Activated naive CD4-positive, alpha-beta T cell treated with anti-CD3 and anti-CD28 coated beads, Interleukin-2, amount 10 ng/mL, durations not matched to agents 7 days and 5 days (primary cell): ENCODE results near the gene SLAMF9.
A peak's percentile ranks its signal among the peaks of the same experiment; 100 is the strongest.

Source experiments
- CTCF ChIA-PET: fragments of 350-600 bp; sonication (Branson Sonifier 250); formaldehyde crosslinking; loops from one replicate; lab custom pipeline; 2021; ENCODE audit warnings: antibody characterized with exemption; lab: Charles Lee
- DNase-seq: peaks from one replicate; pipeline ENCODE4 v3.0.0-alpha.2; 2020
- H3K27ac Mint-ChIP-seq: one replicate; pipeline ENCODE4 v1.8.0; 2021; ENCODE audit warnings: mild to moderate bottlenecking, moderate library complexity, mixed read lengths
- H3K27me3 Mint-ChIP-seq: one replicate; pipeline ENCODE4 v1.8.0; 2021; ENCODE audit warnings: mild to moderate bottlenecking, mixed read lengths
- H3K36me3 Mint-ChIP-seq: one replicate; pipeline ENCODE4 v1.8.0; 2021; ENCODE audit warnings: mixed read lengths
- H3K4me1 Mint-ChIP-seq: one replicate; pipeline ENCODE4 v1.8.0; 2021; ENCODE audit warnings: mixed read lengths
- H3K4me3 Mint-ChIP-seq: one replicate; pipeline ENCODE4 v1.8.0; 2021; ENCODE audit warnings: mild to moderate bottlenecking, moderate library complexity, mixed read lengths
- H3K9me3 Mint-ChIP-seq: one replicate; pipeline ENCODE4 v1.8.0; 2021; ENCODE audit warnings: mixed read lengths

Gene SLAMF9

DNA sequence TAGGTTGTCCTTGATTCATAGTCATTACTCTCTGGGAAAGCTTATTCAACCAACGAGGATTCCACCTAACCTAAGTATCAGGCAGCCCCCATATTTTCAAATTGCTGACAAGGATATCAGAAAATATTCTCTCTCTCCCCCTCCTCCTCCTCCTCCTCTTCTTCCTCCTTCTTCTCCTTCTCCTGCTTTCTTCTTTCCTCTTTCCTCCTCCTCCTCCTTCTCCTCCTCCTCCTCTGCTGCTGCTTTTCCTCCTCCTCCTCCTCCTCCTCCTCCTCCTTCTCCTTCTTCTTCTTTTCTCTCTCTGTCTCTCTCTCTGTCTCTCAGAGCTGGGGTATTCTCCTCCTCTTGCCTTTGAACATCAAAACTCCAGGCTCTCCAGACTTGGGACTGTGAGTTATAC is 6.1 kb downstream of the SLAMF9 start:
- Mint-ChIP-seq H3K9me3 (no peaks in the 10 kb centered on the region), H3K4me1 (peaks cover 11% of the 10 kb centered on the region), H3K27me3 (peaks cover 80% of the 10 kb centered on the region), H3K27ac (no peak overlapping the region), H3K36me3 (no peaks in the 10 kb centered on the region), H3K4me3 (no peak overlapping the region)
- no peak for DNase-seq
- CTCF ChIA-PET, result interaction anchor here (3.1 kb wide), 1 partner anchor 59 kb away, joined by 19 read pairs; no protein-coding TSS in a partner anchor

GRCh38 chr1:159946242-159947187 is 7.5 kb downstream of the SLAMF9 start:
- Mint-ChIP-seq H3K36me3 (no peaks in the 10 kb centered on the region), H3K9me3 (no peaks in the 10 kb centered on the region), H3K4me3 (no peak overlapping the region), H3K27me3 (peaks cover 87% of the 10 kb centered on the region), H3K27ac (no peak overlapping the region), H3K4me1 (peaks cover 11% of the 10 kb centered on the region)
- CTCF ChIA-PET, result interaction anchor here (0.7 to 3.1 kb wide), 6 partner anchors 45 to 149 kb away, joined by 3 to 19 read pairs (median 4); no protein-coding TSS in a partner anchor
- no peak for DNase-seq

DNA sequence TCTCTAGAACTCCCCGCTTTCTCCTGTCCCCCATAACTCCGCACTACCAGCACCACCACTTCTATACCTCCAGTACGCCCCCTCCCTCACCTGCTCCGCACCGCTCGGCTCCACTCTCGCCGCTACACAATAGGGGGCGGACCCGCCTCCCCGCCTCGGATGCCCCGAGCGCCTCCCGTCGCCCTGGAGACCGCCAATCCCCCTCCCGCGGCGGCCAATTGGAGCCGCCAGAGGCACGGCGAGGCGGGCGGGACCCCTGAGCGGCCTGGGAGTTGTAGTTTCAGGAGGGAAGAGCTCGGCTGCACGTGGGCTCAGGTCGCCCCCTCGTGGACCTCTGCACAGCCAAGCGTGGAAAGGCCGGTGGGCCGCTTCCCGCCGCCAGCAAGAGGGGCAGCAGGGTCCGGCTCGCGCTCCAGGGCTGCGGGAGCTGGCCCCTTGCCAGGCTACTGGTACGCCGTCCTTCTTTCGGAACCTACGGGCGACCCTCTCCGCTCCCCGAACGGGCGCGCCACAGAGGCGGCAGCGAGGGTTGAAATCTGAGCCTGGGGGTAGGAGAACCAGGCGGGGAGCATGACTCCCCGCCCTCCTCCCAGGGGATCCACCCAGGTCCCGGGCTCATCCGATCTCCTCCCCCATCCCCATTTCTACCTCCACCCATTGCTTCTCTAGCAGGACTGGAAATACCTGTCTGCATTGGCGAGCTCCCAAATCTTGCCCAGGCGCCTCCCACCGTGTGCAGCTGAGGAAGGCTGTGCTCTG is 8.4 kb downstream of the SLAMF9 start, which contains the start of gene IGSF9:
Gene IGSF9 (minus strand): TSS at position 131 of the 759 bp plus-strand sequence. CDS start 2,159 bp downstream, outside the sequence.
- Mint-ChIP-seq H3K9me3 (no peaks in the 10 kb centered on the region), H3K36me3 (no peaks in the 10 kb centered on the region), H3K4me3 (peak within 1 kb of the TSS; percentile 16), H3K27me3 (peaks cover 87% of the 10 kb centered on the region), H3K27ac (peak within 1 kb of the TSS; percentile 42), H3K4me1 (peaks cover 11% of the 10 kb centered on the region)
- CTCF ChIA-PET, result interaction anchor here (0.7 to 3.1 kb wide), 6 partner anchors 9 to 146 kb away, joined by 3 to 19 read pairs (median 4); no protein-coding TSS in a partner anchor
- peak; percentile 76 for DNase-seq

DNA sequence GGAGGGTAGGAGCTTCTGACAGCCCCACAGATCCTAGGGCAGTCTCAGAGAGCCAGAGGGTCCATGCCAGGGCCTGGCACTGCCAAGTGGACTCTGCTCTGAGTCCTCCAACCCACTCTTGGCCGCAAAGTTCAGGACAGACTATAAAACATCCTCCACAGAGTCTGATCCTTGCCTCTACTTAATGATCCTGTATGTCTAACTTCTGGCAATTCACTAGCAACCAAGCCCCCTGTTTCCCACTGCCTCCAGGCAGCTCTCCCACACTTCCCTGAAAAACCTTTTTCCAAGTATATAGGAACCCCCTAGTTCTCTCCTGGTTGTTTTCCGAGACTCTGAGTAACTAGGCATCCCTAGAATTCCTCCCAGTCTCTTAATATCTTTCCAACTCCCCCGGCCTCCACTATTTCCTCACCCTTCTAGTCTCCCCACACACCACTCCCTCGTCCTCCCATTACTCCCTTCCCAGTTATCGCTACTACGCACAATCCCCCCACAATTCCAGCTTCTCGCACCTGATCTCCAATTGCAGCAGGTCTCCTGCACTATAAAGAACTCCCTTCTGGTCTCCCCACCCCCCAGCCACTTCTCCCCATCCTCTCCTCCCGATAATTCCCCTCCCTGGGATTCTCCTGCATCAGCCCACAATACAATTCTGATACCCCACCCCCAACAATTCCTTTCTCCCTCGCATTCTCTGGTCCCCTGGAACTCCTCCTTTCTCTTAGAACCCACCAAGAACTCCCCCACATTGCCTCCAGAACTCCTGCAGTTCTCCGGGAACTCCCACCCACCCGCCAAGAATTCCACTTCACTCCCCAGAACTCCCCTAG is 9.2 kb downstream of the SLAMF9 start:
- H3K4me3 Mint-ChIP-seq, result peak overlapping the region; percentile 16
- H3K27ac Mint-ChIP-seq, result no peak overlapping the region
- CTCF ChIA-PET, result interaction anchor here (0.7 to 3.1 kb wide), 6 partner anchors 8 to 146 kb away, joined by 3 to 19 read pairs (median 5); no protein-coding TSS in a partner anchor
- H3K4me1 Mint-ChIP-seq, result peaks cover 11% of the 10 kb centered on the region
- H3K27me3 Mint-ChIP-seq, result peaks cover 85% of the 10 kb centered on the region
- no peak for DNase-seq
- H3K36me3 Mint-ChIP-seq, result no peaks in the 10 kb centered on the region
- no peaks in the 10 kb centered on the region for H3K9me3 Mint-ChIP-seq

DNA sequence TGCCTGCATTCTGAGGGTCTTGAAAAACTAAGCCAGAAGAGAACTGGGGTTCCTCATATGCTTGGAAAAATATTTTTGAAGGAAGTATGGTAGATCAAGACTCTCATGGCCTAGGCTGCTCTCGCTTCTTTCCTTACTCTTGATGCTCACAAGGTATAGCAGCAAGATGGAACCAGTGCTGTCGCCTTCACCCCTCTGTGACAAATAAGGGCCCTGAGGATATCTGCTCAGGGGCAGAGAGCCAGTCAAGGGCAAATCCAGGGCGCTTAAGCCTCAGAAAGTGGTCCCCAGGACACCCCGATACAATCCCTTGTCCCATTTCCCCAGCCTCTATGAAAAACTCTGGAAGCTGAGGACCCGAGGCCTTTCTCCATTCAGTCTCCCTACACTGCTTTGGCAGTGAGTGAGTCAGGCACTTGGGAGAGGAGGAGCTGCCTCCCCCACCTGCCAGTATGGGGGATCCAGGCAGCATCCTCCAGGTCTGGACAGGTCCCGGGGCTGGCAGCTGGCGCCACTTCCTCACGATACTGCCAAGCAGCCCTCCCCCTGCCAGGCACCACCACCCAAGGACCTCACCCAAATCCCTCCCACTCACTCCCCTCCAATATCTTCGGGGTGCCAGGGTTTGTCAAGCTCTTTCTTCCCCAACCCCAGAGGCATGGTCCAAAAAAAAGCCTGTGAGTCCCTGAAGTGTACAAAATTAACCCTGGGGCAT is 10.0 kb downstream of the SLAMF9 start:
- no peaks in the 10 kb centered on the region for H3K36me3 Mint-ChIP-seq
- no peak overlapping the region for H3K27ac Mint-ChIP-seq
- H3K9me3 Mint-ChIP-seq, result no peaks in the 10 kb centered on the region
- no peak for DNase-seq
- peaks cover 11% of the 10 kb centered on the region for H3K4me1 Mint-ChIP-seq
- peaks cover 91% of the 10 kb centered on the region for H3K27me3 Mint-ChIP-seq
- no peak overlapping the region for H3K4me3 Mint-ChIP-seq
- CTCF ChIA-PET, result interaction anchor here (0.7 to 1.8 kb wide), 5 partner anchors 8 to 146 kb away, joined by 3 to 9 read pairs (median 4); no protein-coding TSS in a partner anchor

- CTCF ChIA-PET, result interaction anchor here (1.2 to 1.8 kb wide), 3 partner anchors 63 to 145 kb away, joined by 3 to 9 read pairs (median 6); no protein-coding TSS in a partner anchor
- no peak for DNase-seq
- no peaks in the 10 kb centered on the region for H3K9me3 Mint-ChIP-seq
- H3K27me3 Mint-ChIP-seq, result peaks cover 98% of the 10 kb centered on the region
- H3K36me3 Mint-ChIP-seq, result no peaks in the 10 kb centered on the region
- H3K27ac Mint-ChIP-seq, result no peak overlapping the region
- peaks cover 13% of the 10 kb centered on the region for H3K4me1 Mint-ChIP-seq
- no peak overlapping the region for H3K4me3 Mint-ChIP-seq
These were observed 10.8 kb downstream of the SLAMF9 start for GRCh38 chr1:159943278-159943640.

GRCh38 chr1:159942632-159943277 is 11.3 kb downstream of the SLAMF9 start:
- no peaks in the 10 kb centered on the region for H3K36me3 Mint-ChIP-seq
- no peaks in the 10 kb centered on the region for H3K9me3 Mint-ChIP-seq
- H3K27ac Mint-ChIP-seq, result no peak overlapping the region
- peaks cover 18% of the 10 kb centered on the region for H3K4me1 Mint-ChIP-seq
- CTCF ChIA-PET, result interaction anchor here (1.0 to 1.8 kb wide), 2 partner anchors 9 to 63 kb away, joined by 3 to 9 read pairs; no protein-coding TSS in a partner anchor
- DNase-seq, result no peak
- H3K27me3 Mint-ChIP-seq, result peaks cover 98% of the 10 kb centered on the region
- H3K4me3 Mint-ChIP-seq, result no peak overlapping the region

DNA sequence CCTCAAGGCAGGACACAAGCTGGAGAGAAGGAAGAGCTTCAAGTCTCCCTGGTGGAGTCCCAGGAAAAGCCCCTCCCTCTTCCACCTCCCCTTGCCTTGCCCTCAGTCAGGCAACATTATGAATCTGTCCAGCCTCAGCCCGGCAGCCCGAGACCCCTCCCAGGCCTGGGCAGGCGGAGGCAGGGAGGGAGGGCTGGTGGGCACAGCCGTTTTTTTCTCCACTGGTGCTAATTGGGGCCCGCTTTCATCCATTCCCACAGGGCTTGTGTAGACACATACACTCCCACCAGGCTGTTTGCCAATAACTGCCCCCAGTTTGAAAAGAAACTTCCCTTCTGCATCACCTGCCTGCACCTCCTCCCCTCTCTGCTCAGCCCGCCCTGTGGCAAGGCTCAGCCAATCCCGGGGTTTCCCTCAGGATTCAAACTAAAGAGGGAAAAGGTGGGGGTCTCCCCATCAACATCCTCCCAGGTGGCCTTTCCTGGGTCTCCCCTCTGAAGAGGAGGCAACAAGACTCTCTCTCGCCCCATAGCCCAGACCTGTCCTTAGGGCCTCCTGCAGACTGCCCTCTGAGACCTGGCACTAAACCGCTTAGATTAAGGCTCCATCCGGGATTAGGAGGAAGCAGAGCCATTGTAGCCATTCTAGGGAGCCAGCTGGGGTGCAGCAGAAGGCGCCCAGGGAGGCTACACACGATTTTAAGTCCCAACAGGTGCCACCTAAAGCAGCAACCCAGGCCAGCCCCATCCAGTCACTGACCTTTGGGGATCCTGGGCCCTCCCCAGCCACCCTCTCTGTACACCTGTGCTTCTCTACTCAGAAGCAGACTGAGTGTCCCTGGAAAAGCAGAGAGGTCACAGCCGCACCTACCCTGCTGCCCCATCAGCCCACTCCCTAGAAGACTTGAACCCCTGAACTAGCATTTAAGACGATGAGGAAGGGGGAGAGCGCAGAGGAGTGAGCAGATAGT is 12.2 kb downstream of the SLAMF9 start:
- no peaks in the 10 kb centered on the region for H3K36me3 Mint-ChIP-seq

GRCh38 chr1:159941141-159941540 is 12.9 kb downstream of the SLAMF9 start:
- Mint-ChIP-seq H3K27me3 (peaks cover 95% of the 10 kb centered on the region), H3K27ac (no peak overlapping the region), H3K4me1 (peaks cover 32% of the 10 kb centered on the region), H3K4me3 (no peak overlapping the region), H3K9me3 (no peaks in the 10 kb centered on the region), H3K36me3 (no peaks in the 10 kb centered on the region)
- CTCF ChIA-PET, result interaction anchor here (2.7 to 19.5 kb wide), 2 partner anchors 64 to 142 kb away, joined by 9 to 301 read pairs; no protein-coding TSS in a partner anchor
- DNase-seq, result no peak

More for the DNA sequence above, 12.2 kb downstream of the SLAMF9 start:
- H3K9me3 Mint-ChIP-seq, result no peaks in the 10 kb centered on the region
- H3K4me1 Mint-ChIP-seq, result peaks cover 27% of the 10 kb centered on the region
- CTCF ChIA-PET, result interaction anchor here (1.0 to 19.5 kb wide), 3 partner anchors 8 to 143 kb away, joined by 3 to 301 read pairs (median 9); no protein-coding TSS in a partner anchor
- no peak for DNase-seq
- H3K27ac Mint-ChIP-seq, result no peak overlapping the region
- H3K27me3 Mint-ChIP-seq, result peaks cover 96% of the 10 kb centered on the region
- H3K4me3 Mint-ChIP-seq, result no peak overlapping the region

DNA sequence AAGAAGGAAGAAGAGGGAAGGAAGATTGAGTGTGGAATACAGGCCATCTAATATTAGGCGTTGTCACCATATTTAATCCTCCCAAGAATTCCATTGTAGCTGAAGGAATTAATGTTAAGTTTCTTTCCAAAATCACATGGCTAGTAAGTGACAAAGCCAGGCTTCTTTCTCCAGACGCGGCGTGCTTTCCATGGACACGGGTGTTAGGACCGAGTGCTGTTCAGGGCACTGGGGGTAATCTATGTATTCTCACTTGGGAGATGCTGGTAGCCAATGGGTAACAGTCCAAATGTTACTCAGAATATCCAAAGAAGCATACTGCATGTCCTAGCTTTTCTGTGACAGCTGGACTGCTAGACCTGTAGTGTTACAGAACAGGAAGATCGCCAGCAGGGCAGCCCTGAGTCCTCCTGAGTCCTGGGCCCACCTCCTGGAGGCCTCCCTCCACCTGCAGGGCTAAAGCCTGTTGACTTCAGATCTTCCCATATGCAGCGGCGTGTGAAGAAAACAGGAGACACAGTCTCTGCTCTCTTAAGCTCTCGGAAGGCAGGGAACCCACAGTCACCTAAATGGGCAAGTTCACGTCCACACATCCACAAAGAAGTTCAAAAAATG is 13.9 kb downstream of the SLAMF9 start:
- peaks cover 28% of the 10 kb centered on the region for H3K4me1 Mint-ChIP-seq
- peaks cover 94% of the 10 kb centered on the region for H3K27me3 Mint-ChIP-seq
- H3K27ac Mint-ChIP-seq, result no peak overlapping the region
- H3K4me3 Mint-ChIP-seq, result no peak overlapping the region
- CTCF ChIA-PET, result interaction anchor here (0.7 to 19.5 kb wide), 7 partner anchors 9 to 141 kb away, joined by 3 to 301 read pairs (median 4); no protein-coding TSS in a partner anchor
- no peak for DNase-seq
- H3K9me3 Mint-ChIP-seq, result no peaks in the 10 kb centered on the region
- no peaks in the 10 kb centered on the region for H3K36me3 Mint-ChIP-seq

DNA sequence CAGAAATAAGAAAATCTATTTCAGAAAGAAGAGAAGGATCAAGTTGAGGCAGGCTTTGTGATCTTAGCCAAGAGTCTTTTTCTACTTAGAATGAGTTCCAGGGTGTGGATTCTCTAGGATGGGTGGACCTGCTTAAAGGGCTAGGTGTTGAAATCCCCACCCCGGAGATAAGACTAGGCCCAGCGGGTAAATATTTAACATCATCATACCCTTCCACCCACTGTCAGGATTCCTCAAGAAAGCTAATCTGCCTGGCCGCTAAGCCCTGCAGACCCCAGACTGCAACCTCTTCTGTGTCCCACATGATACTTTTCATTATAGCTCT is 14.4 kb downstream of the SLAMF9 start:
- CTCF ChIA-PET, result interaction anchor here (0.7 to 19.5 kb wide), 9 partner anchors 9 to 140 kb away, joined by 3 to 301 read pairs (median 5); no protein-coding TSS in a partner anchor
- DNase-seq, result no peak
- no peaks in the 10 kb centered on the region for H3K36me3 Mint-ChIP-seq
- H3K9me3 Mint-ChIP-seq, result no peaks in the 10 kb centered on the region
- no peak overlapping the region for H3K4me3 Mint-ChIP-seq
- H3K27ac Mint-ChIP-seq, result no peak overlapping the region
- H3K4me1 Mint-ChIP-seq, result peaks cover 23% of the 10 kb centered on the region
- H3K27me3 Mint-ChIP-seq, result peaks cover 94% of the 10 kb centered on the region
